NOMO-1 (cell line): ENCODE data around the gene ELAVL4.

Experiments
- DNase-seq, 2 experiments: peaks; one replicate each; lab custom pipeline; 2025; ENCODE audit not compliant: unreplicated experiment in 2 of 2; lab: John Stamatoyannopoulos, UW

The ELAVL4 gene

DNA sequence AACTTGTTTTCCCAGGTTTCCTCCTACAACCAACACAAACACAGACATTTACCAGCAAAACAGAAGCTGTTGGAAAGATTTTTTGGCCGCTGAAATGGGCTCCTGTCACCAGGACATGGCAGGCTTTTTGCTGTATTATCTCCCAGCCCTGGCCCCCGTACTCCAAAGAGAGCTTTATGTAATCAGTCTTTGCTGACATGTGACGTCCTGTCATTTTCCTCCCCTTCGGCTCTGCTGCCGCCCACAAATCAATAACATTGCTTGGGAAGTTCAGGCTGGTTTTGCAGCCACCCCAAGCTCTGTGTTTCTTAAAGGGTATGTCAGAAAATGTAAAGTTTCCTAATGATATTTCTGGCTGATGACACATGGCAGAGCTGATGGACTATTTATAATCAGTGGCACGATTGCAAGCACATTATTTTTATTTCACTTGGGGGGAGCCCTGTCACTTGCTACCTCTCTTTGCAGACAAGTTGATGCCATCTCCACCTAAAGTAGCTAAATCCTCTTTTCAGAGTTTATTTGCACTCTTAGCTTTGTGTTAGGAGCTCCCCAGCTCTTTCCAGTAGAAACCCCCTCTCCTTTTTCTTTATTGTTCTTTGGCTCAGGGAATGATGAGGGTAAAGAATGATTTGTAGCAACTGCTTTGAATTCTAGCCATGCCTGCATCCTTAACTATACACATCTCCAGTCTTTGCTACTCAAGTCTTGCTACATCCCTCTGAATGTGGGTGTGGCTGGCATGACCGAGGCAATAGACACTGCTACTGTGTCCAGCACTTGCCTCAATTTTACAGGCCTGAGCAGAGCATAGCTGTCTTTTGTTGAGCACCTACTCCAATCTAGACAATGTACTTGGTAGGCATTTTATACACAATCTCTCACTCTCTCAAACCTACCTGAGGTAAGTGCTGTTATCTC lies 67.3 kb downstream of the ELAVL4 start:
- no peak for DNase-seq

DNA sequence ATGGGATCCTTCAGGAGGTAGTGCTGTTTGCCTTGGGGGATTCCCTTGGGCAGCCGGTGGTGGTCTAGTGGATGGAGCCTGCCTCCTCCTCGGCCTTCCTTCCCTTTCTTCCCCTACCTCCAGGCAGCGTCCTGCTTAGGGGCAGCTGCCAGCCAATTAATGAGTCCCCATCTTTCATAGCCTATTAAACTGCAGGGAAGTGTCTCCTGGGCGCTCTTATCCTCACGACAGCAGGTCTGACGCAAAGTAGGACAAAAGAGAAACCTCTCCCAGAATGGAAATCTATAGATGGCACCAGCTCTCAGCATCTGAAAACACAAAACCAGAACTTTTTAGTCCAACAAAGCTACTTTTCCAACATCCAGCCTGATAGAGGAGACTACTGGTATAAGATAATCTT lies 69.3 kb downstream of the ELAVL4 start:
- DNase-seq: no peak

DNA sequence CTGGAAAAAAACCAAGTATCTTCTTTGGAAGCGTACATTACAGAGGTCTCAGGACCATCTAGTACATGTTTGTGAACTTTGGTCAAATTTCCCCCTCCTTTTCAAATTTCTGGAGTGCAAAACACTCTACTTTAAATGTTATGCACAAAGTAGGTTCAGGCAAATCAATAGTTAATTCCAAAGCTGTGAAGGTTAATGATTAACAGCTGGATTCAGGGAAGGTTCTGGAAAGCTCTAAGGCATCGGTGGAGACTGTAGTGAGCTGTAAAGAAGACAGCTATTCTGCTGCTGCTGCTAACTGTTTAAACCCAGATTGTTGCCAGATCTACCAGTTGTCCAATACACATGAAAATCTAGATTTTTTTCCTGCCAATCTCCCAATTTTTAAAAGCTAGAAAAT lies 70.9 kb downstream of the ELAVL4 start:
- DNase-seq: no peak

DNA sequence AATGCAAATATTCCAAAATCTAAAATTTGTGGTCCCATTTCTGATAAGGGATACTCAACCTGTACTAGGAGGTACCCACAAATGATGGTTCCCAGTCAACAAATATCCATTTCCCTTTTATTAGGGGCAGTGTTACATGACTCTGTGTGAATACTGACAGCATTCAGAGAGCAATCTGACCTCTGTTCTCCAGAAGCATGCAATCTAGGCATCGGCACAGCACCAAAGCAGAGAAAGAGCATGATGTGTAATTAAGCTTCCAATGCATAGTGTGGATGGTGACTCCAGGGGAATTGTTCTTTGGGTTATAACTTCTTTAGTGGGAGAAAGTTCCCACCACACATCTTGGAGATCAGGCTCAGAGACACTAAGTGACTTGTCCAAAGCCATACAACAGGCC lies 71.6 kb downstream of the ELAVL4 start:
- DNase-seq: no peak

DNA sequence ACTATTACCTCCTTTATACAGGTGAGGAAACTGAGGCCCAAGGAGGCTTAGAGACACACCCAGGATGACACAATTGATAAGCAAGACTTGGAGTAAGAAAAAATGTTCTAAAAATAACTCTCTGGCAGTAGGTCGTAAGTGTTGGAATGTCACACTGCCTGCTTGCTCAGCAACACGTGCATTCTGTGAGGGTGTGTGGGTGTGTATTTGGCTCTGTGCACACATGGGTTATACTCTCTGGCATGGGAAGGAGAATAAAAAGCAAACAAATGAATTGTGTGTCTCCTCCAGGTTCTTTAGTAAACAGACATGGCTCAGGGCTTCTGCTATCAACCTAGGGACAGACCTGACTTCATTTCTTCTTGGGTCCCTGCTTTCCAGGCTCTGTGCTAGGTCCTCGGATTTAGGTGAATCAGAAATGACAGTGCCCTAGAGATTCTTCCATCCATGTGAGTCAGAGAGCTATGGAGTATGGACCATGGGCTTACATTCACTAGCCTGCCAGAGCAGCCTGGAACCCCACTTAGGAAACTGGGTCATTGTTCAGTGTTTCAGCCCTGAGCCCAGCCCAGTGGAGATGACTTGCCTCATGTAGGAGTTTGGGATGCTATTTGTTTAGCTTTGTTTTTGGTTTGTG lies 72.4 kb downstream of the ELAVL4 start:
- DNase-seq: no peak

DNA sequence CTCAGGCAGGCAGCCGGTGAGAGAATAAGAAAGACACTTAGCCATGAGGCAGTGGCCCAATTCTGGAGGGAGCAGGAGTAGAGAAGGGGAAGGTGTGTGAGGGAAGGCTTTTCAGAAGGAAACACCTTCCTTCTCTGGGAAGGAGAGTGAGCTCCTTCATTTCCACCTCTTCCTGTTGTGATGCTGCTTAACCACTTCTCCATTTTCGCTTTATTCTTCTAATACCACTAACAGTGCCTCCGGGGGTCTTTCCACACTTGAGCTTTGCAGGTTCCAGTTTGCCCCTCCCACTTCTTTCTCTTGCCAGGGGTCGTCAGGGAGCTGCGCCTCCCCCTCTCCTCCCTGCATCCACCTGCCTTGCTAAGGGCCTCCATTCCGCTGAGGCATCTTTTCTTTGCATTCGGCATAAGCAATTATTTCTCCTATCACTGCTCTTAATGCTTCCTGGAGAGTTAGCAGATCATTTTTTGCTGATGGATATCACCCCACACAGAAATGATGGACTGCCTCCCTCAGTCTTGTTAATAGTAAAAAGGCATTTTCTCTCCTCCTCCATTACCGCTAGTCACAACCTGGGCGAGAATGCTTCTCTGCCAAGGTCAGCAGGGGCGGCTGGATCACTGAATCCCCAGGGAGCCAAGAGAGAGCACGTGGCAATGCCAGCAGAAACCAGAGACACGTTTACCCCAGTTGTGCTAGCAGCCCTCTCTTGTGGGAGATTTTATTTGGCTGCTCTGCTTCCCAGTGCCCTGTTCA lies 74.8 kb downstream of the ELAVL4 start:
- no peak for DNase-seq

DNA sequence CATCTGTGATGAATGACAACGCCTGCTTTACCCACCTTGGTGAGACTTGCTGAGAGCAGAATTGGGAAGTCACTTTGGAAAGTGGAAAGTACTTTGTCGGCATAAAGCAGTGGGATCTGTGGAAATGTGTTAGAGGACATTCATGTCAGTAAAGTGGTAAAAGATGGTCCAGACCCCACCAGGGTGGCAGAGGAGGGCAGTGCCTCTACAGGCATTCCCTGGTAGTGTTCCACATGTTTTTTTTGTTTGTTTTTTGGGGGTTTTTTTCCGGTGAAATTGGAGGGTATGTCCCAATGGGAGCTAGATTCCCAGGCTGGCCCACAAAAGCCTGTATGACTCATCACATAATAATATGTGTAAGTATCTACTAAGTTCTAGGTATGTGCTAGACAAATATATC lies 80.6 kb downstream of the ELAVL4 start:
- DNase-seq: no peak

DNA sequence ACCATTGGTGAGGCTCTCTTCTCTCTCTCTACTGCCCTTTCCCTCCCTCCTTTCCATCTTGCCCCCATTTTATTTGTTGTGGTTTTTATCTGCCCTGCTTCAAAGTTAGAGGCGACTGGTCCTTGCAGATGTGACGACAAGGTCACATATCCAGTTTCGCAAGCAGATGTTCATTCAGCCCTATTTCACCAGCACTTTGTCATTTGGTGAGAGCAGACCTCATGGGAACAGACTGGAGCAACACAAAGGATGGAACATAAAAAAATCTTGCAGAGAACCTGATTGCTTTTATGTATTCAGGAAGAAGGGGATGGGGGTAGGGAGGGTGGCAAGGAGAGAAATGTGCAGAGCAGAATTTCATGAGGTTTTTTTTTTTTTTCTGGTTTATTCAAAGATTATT lies 84.3 kb downstream of the ELAVL4 start:
- DNase-seq: no peak

DNA sequence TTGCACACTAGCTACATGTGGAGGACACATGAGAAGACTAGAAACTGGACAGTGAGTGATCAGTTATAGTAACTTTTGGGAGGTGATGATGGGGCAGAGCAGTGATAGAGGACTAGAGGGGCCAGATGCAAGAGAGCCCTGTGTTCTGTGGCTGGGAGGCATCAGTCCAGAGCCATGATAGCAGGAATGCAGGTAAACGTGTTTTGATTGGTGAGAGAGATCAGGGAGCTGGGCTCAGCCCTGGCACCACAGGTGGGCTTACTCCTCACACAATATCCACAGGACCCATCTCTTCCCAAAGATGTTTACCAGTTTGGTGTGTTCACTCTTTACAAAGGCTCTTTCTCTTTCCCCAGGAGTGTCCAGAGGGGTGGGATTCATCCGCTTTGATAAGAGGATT lies 86.5 kb downstream of the ELAVL4 start:
- no peak for DNase-seq

DNA sequence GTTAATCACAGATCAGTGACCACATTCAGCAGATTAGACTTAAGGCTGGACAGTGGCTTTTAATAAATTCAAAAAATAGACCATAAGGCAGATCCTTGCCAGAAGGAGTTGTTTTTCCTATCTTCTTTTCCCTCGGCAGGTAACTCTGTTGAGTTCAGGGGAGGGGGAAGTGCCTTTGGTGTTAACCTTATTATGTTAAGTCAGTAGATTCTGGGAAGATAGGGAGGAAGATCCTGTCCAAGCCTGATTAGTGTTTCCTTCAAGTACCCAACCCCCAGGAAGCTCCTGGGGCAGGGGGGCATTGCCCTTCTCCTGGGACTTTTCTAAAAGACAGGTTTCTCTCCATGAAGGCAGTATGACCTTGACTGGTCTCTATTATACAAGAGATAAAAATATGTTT lies 87.4 kb downstream of the ELAVL4 start:
- DNase-seq: no peak

DNA sequence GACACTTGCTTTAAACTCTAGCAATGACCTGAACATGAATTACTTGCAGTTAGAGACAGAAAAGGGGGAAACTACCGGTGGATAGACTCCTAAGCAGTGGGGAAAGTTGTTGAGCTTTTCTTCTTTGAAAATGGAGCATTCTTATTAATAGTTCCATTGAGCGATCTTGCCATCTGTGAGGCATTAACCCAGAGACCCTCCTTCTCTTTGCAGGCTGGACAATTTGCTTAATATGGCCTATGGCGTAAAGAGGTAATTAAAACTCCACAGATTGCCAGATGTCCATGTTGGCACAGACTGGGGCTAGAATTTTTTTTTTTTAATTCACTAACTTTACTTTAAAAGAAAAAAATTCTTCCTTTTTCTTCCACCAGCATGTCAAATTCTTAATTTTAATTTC lies 88.5 kb downstream of the ELAVL4 start:
- DNase-seq: no peak

DNA sequence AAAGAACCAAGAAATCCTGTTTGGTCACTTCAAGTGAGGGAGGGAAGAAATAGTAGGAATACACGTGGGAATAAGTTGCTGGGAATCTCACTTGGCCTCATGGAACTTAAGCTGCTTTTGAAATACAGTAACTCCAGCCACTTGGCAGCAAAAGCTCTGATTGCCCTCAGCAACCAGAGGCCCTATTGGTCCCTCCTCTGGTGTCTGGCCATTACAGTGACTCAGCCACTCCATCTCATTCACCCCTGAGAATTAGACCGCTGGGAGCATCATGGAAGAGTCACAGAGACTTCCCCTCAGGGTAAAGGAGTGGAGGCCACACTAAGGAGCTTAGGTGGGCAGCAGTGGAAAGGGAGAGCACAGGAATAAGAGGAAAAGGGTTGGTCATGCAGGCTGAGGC lies 99.6 kb downstream of the ELAVL4 start:
- DNase-seq: no peak

DNA sequence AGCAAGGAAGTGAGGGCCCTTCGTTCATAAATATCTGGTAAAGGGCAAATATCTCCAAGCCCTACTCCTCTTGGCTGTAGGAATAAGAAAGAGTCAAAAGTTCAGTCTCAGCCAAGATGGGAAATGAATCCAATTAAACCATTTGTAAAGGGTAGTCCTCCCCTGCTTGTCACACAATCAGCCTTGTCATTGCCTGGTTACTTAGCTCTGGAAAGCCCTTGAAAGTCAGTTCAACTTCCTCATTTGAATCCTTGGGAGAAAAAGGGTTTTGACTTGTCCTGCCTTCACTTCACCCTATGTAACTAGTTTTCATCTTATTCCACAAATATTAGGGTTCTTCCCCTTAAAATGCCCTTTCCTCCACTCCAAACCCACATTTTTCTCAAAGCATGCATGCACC lies 100.0 kb downstream of the ELAVL4 start:
- DNase-seq: no peak

DNA sequence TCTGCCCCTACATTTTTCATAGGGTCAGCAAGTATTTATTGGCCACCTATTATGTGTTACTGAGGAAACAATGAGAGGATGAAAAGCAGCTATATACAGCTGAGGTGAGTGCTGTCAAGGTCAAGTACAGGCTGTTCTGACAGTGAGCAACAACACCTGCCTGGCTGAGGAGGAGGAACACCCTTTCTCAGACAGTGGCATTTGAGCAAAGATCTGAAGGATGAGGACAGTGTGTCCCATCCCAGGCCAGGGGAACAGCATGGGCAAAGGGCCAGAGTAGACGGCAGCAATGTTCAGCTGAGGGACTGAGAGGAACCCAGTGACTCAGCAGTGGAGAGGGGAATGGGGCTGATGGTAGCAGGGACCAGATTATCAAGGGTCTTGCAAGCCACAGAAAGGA lies 101.0 kb downstream of the ELAVL4 start:
- DNase-seq: no peak

DNA sequence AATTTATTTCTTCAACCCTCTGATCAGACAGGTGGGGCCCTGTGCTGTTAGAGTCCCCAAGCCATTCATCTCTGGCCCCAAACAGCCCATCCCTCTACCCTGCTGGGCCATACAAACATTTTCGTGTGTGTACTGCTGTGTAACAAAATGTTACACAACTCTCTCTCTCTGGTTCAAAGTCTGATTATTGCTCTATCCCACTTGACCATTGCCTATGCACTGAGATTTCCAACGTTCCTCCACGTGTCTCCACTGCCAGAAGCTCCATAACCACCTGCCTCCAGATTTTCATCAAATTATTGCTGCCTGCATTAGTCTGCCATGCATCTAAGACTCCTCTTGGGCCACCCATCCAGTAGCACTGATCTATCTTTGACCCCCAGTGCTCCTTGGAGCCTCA lies 104.8 kb downstream of the ELAVL4 start:
- DNase-seq: no peak

DNA sequence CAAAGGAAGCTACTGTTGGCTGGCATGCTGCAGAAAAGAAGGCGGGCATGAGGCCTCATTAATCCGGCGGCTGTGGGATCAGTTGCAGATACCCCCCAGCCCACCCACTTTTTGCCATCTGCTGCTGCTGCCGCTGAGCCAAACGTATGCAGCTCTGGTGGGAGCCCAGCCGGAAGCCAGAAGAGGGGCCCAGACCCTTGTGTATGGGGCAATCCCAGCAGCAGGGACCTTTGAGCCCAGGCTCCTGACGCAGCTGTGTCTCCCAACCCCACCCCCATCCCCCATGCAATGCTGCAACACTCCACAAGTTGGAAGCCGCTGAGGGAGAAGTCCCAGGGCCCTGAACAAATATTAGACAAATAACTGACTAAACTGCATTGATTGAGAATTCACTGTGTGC lies 106.0 kb downstream of the ELAVL4 start:
- DNase-seq: no peak

DNA sequence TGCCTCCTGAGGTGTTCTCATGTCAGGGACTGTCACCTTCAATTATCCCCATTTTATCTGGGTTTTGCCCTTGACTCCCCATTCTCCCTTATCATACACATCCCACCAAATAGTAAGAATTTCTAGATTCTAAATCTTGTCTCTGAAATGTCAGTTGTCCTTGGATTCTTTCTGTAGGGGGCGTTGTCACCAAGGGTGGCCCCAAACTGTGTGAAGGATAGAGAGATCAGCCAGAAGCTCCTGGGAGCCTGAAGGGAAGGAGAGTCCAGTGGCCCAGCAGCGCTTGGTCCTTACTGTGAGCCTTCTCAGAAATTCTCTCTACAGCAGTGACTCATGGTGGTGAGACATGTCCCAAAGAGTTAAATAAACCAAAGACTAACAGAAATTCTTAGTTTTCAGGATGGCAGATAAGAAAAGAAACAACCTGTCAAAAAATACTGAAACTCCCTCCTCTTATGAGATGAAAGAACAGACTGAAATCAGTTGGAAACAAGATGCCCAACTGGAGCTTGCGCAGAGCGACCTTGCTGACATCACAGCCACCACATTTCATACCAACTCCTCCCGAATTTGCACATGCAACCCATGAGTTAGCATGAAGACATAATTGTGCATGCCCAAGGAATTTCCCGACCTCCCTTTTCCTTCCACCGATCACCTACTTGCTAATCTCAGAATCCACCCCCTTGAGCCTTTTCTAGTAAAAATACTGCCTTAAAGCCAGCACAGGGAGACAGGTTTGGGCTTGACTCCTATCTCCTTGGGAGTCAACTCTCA lies 109.8 kb downstream of the ELAVL4 start:
- DNase-seq: no peak

DNA sequence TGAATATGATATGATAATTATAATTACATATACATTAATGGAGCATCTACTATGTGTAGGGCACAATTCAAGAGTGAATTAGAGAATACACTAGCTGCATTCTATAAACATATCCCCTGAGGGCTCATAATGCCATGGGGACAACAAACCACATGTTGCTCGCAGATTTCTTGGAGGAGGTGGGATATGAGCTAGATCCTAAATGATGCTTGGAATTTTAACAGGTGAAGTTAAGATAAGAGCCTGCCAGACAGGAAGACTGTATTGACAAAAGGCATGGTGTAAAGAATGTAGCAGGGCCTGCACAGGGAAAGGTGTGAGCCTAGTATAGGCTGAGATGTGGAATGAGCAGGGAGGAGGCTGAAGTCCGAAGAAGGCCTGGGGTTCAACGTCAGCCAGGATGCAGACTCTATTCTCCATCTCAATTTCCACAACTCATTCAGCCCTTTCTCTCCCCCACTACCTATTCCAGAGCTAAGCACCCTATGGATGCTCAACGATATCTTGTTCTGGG lies 120.2 kb downstream of the ELAVL4 start:
- no peak for DNase-seq

DNA sequence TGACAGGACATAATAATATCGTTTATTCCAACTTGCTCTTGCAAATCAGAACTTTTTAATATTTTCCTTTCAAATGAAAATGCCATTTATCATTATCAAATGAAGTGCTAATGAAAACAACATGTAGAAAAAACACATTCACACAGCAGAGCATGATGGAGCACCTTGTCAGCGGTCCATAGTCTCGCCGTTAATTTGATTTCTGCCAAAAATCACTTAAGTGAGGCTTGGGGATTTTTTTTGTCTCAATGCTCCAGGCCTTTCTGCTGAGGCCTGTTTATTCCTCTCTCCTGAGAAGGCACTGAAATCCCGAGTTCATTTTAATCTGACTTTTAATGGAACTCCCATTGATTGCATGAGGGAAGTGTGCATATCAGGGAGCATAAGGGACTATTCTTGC lies 122.5 kb downstream of the ELAVL4 start:
- DNase-seq: no peak

DNA sequence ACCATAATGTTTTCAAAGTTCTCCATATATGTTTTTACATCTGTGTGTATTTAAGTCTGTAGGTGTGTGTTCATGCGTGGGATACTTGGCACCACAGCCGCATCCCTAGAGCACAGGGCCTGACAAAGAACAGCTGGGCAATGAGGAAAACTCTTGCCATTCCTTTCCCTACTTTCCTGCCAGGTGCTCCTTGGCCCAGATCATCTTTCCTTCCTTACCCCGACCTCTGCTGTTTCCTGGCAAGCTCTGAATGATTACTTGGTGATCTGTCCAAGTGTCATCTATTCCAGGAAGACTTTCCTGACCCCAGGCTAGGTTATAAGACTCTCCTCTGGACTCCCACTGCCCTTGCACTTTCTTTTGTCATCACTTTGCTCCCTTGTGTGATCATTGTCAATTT lies 123.6 kb downstream of the ELAVL4 start:
- no peak for DNase-seq

DNA sequence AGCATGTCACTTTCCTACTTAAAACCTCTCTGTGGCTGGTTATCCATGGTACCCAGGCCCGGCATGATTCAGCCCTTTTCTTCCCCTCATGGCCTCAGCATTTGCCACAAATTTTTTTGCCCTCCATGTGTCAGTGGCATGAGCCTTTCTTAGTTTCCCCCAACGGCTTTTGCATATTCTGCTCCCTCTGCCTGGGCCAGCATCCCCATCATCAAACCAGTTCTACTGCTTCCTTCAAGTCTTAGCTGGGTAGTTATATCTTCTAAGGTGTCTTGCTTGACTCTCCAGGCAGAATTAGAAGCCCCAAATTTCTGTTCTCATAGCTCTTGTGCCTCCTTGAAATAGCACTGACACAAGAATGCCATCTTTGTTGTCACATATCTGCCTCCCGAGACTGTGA lies 127.9 kb downstream of the ELAVL4 start:
- DNase-seq: no peak
